H9 (cell line): Measurements from ENCODE around the gene DUOXA1. TPM values are rescaled to one million over a fixed set of nuclear protein-coding genes. Genes with fewer than 3 reads are reported as not detected.

Source experiments
- DNase-seq: peaks from one replicate; pipeline ENCODE4 v3.0.0-alpha.2; 2017
- H2AFZ ChIP-seq: one replicate; pipeline ENCODE4 v1.6.1; 2013; ENCODE audit warnings: mild to moderate bottlenecking, low read length, control low read depth, moderate library complexity
- H2AK5ac ChIP-seq: 2 replicates; pipeline ENCODE4 v1.6.1; 2013; ENCODE audit warnings: low read length, control low read depth, mixed read lengths; ENCODE audit not compliant: insufficient read length
- H2BK120ac ChIP-seq: one replicate; pipeline ENCODE4 v1.6.1; 2013; ENCODE audit warnings: low read depth, mild to moderate bottlenecking, low read length, control low read depth, inconsistent platforms; ENCODE audit not compliant: poor library complexity, severe bottlenecking
- H2BK12ac ChIP-seq: 2 replicates; pipeline ENCODE4 v1.6.1; 2013; ENCODE audit warnings: low read length, control low read depth, mixed read lengths, low read depth; ENCODE audit not compliant: insufficient read length
- H2BK15ac ChIP-seq: 2 replicates; pipeline ENCODE4 v1.6.1; 2013; ENCODE audit warnings: low read depth, low read length, control low read depth
- H2BK20ac ChIP-seq: one replicate; pipeline ENCODE4 v1.6.1; 2013; ENCODE audit warnings: low read depth, mild to moderate bottlenecking, low read length, control low read depth, inconsistent platforms; ENCODE audit not compliant: poor library complexity, severe bottlenecking
- H2BK5ac ChIP-seq: 2 replicates; pipeline ENCODE4 v1.6.1; 2013; ENCODE audit warnings: low read length, control low read depth, mixed read lengths; ENCODE audit not compliant: insufficient read length
- H3K14ac ChIP-seq: 2 replicates; pipeline ENCODE4 v1.6.1; 2013; ENCODE audit warnings: low read length, control low read depth; ENCODE audit not compliant: insufficient read depth
- H3K18ac ChIP-seq: 2 replicates; pipeline ENCODE4 v1.6.1; 2013; ENCODE audit warnings: low read depth, mild to moderate bottlenecking, mixed read lengths, low read length, control low read depth; ENCODE audit not compliant: insufficient read length
- H3K23ac ChIP-seq: 2 replicates; pipeline ENCODE4 v1.6.1; 2013; ENCODE audit warnings: low read length, control low read depth, mixed read lengths, low read depth; ENCODE audit not compliant: insufficient read length
- H3K23me2 ChIP-seq: 2 replicates; pipeline ENCODE4 v1.6.1; 2013; ENCODE audit warnings: low read depth, mild to moderate bottlenecking, mixed read lengths, low read length, control low read depth; ENCODE audit not compliant: insufficient read length, poor library complexity, severe bottlenecking
- H3K27ac ChIP-seq: 2 replicates; pipeline ENCODE4 v1.5.1; 2013; ENCODE audit warnings: low read length, control low read depth, mixed read lengths, low read depth; ENCODE audit not compliant: insufficient read length
- H3K27me3 ChIP-seq: 2 replicates; pipeline ENCODE4 v1.6.1; 2013; ENCODE audit warnings: low read length, control low read depth, inconsistent platforms; ENCODE audit not compliant: insufficient read depth
- H3K4ac ChIP-seq: 2 replicates; pipeline ENCODE4 v1.6.1; 2013; ENCODE audit warnings: low read depth, mild to moderate bottlenecking, control low read depth, inconsistent platforms, low read length, moderate library complexity
- H3K4me1 ChIP-seq: 2 replicates; pipeline ENCODE4 v1.6.1; 2013; ENCODE audit warnings: low read length, control low read depth, inconsistent platforms; ENCODE audit not compliant: insufficient read depth
- H3K4me2 ChIP-seq: 2 replicates; pipeline ENCODE4 v1.6.1; 2013; ENCODE audit warnings: low read length, control low read depth, mixed read lengths; ENCODE audit not compliant: insufficient read length, insufficient read depth
- H3K56ac ChIP-seq: 2 replicates; pipeline ENCODE4 v1.6.1; 2013; ENCODE audit warnings: low read depth, mild to moderate bottlenecking, mixed read lengths, low read length, control low read depth; ENCODE audit not compliant: insufficient read length
- H3K79me1 ChIP-seq: 2 replicates; pipeline ENCODE4 v1.6.1; 2013; ENCODE audit warnings: low read depth, mild to moderate bottlenecking, moderate library complexity, low read length, control low read depth, inconsistent platforms; ENCODE audit not compliant: insufficient read depth, poor library complexity, severe bottlenecking
- H3K79me2 ChIP-seq: 2 replicates; pipeline ENCODE4 v1.6.1; 2013; ENCODE audit warnings: low read length, control low read depth, inconsistent platforms; ENCODE audit not compliant: insufficient read depth
- H3K9ac ChIP-seq: 2 replicates; pipeline ENCODE4 v1.6.1; 2013; ENCODE audit warnings: low read length, control low read depth, mixed read lengths; ENCODE audit not compliant: insufficient read length; ENCODE audit errors: extremely low read depth
- H3K9me3 ChIP-seq: one replicate; pipeline ENCODE4 v1.6.1; 2013; ENCODE audit warnings: low read depth, low read length, inconsistent platforms; ENCODE audit not compliant: control insufficient read depth
- H3T11ph ChIP-seq: one replicate; pipeline ENCODE4 v1.6.1; 2013; ENCODE audit warnings: mild to moderate bottlenecking, low read length, control low read depth, inconsistent platforms
- H4K20me1 ChIP-seq: one replicate; pipeline ENCODE4 v1.6.1; 2013; ENCODE audit not compliant: control insufficient read depth, insufficient read length, insufficient read depth
- H4K5ac ChIP-seq: 2 replicates; pipeline ENCODE4 v1.6.1; 2013; ENCODE audit warnings: low read depth, mild to moderate bottlenecking, mixed read lengths, low read length, control low read depth; ENCODE audit not compliant: insufficient read length
- H4K8ac ChIP-seq: replicated peaks from 2 replicates; pipeline ENCODE4 v1.6.1; 2013; ENCODE audit warnings: low read length, control low read depth, mixed read lengths, low read depth; ENCODE audit not compliant: insufficient read length
- H4K91ac ChIP-seq: 2 replicates; pipeline ENCODE4 v1.6.1; 2013; ENCODE audit warnings: low read depth, mild to moderate bottlenecking, moderate library complexity, mixed read lengths, low read length, control low read depth; ENCODE audit not compliant: insufficient read length
- H3K27ac Mint-ChIP-seq, 3 experiments: 2 replicates in 2 of 3; 3 replicates in 1 of 3; pipeline ENCODE4 v1.8.0; 2020 to 2021; ENCODE audit warnings: mixed read lengths in 3 of 3, mild to moderate bottlenecking in 1 of 3, moderate library complexity in 1 of 3
- H3K27me3 Mint-ChIP-seq: 2 replicates; pipeline ENCODE4 v1.8.0; 2021; ENCODE audit warnings: low read depth, mild to moderate bottlenecking, moderate library complexity, mixed read lengths
- H3K36me3 Mint-ChIP-seq, 3 experiments: 2 replicates in 2 of 3; 3 replicates in 1 of 3; pipeline ENCODE4 v1.8.0; 2020 to 2021; ENCODE audit warnings: low read depth in 3 of 3, mixed read lengths in 3 of 3; ENCODE audit not compliant: insufficient read depth in 1 of 3
- H3K4me1 Mint-ChIP-seq, 2 experiments: 2 replicates each; pipeline ENCODE4 v1.8.0; 2020; ENCODE audit warnings: mixed read lengths in 2 of 2
- H3K4me3 Mint-ChIP-seq, 2 experiments: 2 replicates in 1 of 2; 3 replicates in 1 of 2; pipeline ENCODE4 v1.8.0; 2020 to 2021; ENCODE audit warnings: mild to moderate bottlenecking in 2 of 2, mixed read lengths in 2 of 2, moderate library complexity in 1 of 2
- H3K9me3 Mint-ChIP-seq, 2 experiments: 2 replicates in 1 of 2; 3 replicates in 1 of 2; pipeline ENCODE4 v1.8.0; 2020; ENCODE audit warnings: mild to moderate bottlenecking in 2 of 2, mixed read lengths in 2 of 2, moderate library complexity in 1 of 2
- CTCF ChIP-seq: fragments of 200-600 bp; sonication (generic); conservative IDR thresholded peaks from 3 replicates; pipeline ENCODE4 v1.8.0; 2021; ENCODE audit warnings: antibody characterized with exemption, mild to moderate bottlenecking
- WGBS: extraction: QIAGEN DNeasy Blood & Tissue Kit; methylation state at CpG from one replicate; pipeline ENCODE4 v1.1.7; 2013; ENCODE audit warnings: missing lambda C conversion rate, low lambda C conversion rate, mixed read lengths; ENCODE audit not compliant: insufficient read length; ENCODE audit errors: extremely low coverage; 5-methylcytosine and 5-hydroxymethylcytosine counted together
- total RNA-seq: library from RNA; stranded (reverse); gene quantifications from 2 replicates; pipeline ENCODE4 v1.2.1, GENCODE V29; 2021

DUOXA1 gene
- total RNA-seq, 1 experiment from 2014 or later: 1.2 TPM

DNA sequence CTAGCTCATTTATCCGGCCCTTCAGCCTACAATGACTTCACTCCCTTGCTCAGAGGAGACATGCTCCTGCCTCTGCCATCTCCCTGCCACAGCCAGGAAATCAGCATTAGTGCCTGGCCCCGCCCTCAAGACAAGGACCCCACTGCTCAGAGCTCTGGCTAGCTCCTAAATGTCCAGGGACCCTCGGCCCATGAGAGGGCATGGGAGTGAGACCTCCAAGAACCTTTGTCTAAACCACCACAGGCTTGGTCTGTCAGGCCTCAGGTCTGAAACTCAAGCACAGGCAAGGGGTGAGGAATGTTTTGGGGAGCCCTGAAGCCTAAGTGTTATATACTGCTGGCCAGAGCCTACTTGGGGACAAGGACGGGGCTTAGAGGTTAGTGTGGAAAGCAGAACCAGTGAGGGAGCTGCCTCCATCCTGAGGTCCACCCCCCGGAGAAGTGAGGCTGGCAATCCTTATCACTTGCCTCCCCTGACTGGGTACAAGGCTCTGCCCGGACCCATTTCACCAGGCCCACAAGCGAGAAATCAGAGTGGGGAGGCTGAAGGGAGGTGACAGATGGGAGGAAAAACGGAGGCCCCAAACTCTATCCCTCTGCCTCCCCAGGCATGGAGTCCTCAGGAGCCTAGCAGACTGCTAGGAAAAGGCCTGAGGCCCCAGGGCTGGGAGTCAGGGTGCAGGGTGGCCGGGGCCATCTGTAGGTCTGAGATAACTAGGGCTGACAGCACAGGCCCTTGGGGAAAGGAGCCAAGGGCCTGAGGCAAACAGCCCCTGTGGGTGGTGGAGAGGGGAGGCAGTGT is 39.3 kb upstream of the DUOXA1 start:
- H3K4me1 Mint-ChIP-seq: peaks cover 32 to 37% of the 10 kb centered on the region in 2 experiments
- no CpG with 5 or more reads among the region's 9 CpGs for WGBS

More for the DNA sequence above, 39.3 kb upstream of the DUOXA1 start:
- no peak overlapping the region for H2AK5ac ChIP-seq
- H3K14ac ChIP-seq: no peak overlapping the region; the same call in 1 of the 2 replicates
- no peak overlapping the region for H3K56ac ChIP-seq
- H4K5ac ChIP-seq: no peak overlapping the region
- no peaks in the 10 kb centered on the region for H3K79me2 ChIP-seq
- H3K27ac ChIP-seq: no peak overlapping the region
- no peak overlapping the region for H2BK5ac ChIP-seq
- no peak for TF ChIP-seq CTCF
- no peak overlapping the region for H3T11ph ChIP-seq
- H3K4me2 ChIP-seq: no peak overlapping the region
- no peak overlapping the region for H2BK120ac ChIP-seq
- Mint-ChIP-seq H3K27ac (no peak overlapping the region; a peak in 1 of 7 replicates), H3K4me3 (no peak overlapping the region; a peak in 1 of 5 replicates), H3K9me3 (no peaks in the 10 kb centered on the region), H3K27me3 (peaks cover 2% of the 10 kb centered on the region; the same call in 1 of the 2 replicates), H3K36me3 (peaks cover 5 to 13% (median 6%) of the 10 kb centered on the region in 3 experiments; a peak in 6 of 7 replicates)
- H3K4me1 ChIP-seq: peaks cover 7% of the 10 kb centered on the region
- H3K27me3 ChIP-seq: no peaks in the 10 kb centered on the region
- no peak overlapping the region for H2BK20ac ChIP-seq
- H3K79me1 ChIP-seq: no peaks in the 10 kb centered on the region
- H4K91ac ChIP-seq: no peak overlapping the region
- no peak overlapping the region for H3K4ac ChIP-seq
- no peaks in the 10 kb centered on the region for H3K23me2 ChIP-seq
- H2AFZ ChIP-seq: no peak overlapping the region
- H2BK15ac ChIP-seq: no peak overlapping the region
- no peak overlapping the region for H2BK12ac ChIP-seq
- H3K9ac ChIP-seq: no peak overlapping the region
- DNase-seq: no peak
- H3K23ac ChIP-seq: no peak overlapping the region
- no peaks in the 10 kb centered on the region for H3K9me3 ChIP-seq
- H4K20me1 ChIP-seq: no peaks in the 10 kb centered on the region
- no peak overlapping the region for H3K18ac ChIP-seq
- no peak overlapping the region for H4K8ac ChIP-seq
